Measurements from ENCODE around the gene CHCHD4. TPM values are rescaled to one million over a fixed set of nuclear protein-coding genes. Genes with fewer than 3 reads are reported as not detected.

CHCHD4 gene
- total RNA-seq, 1 donor from 2014 or later: 10.8 TPM

GRCh38 chr3:14064910-14065309 lies 59.8 kb downstream of the CHCHD4 start:
- Mint-ChIP-seq H3K4me3 (ENCODE audit: low read depth) (no peak overlapping the region), H3K27me3 (no peaks in the 10 kb centered on the region), H3K9me3 (ENCODE audit: low read depth) (no peaks in the 10 kb centered on the region), H3K36me3 (ENCODE audit: insufficient read depth) (no peaks in the 10 kb centered on the region), H3K27ac (no peak overlapping the region), H3K4me1 (ENCODE audit: low read depth) (no peaks in the 10 kb centered on the region)
- TF ChIP-seq CTCF (IDR thresholded peaks at IDR 0.05; ENCODE audit: unreplicated experiment): no peak
- DNase-seq (ENCODE audit: low spot score, unreplicated experiment): no peak

- Mint-ChIP-seq H3K9me3 (ENCODE audit: low read depth) (no peaks in the 10 kb centered on the region), H3K27ac (no peak overlapping the region)
- no peak for TF ChIP-seq CTCF (IDR thresholded peaks at IDR 0.05; ENCODE audit: unreplicated experiment)
Observed at GRCh38 chr3:14063152-14063551, 61.5 kb downstream of the CHCHD4 start.

More at GRCh38 chr3:14063152-14063551, 61.5 kb downstream of the CHCHD4 start:
- Mint-ChIP-seq H3K36me3 (ENCODE audit: insufficient read depth) (no peaks in the 10 kb centered on the region), H3K4me3 (ENCODE audit: low read depth) (no peak overlapping the region), H3K27me3 (no peaks in the 10 kb centered on the region), H3K4me1 (ENCODE audit: low read depth) (no peaks in the 10 kb centered on the region)
- no peak for DNase-seq (ENCODE audit: low spot score, unreplicated experiment)

Other genes starting within 250 kb of the CHCHD4 start
- gene WNT7A, start 244.8 kb downstream of the CHCHD4 start, total RNA-seq: not detected in 2 replicates
- 38.2 and 40.0 TPM in 2 replicates for gene TMEM43, start 182 bp upstream of the CHCHD4 start, total RNA-seq
- gene XPC, start 53.7 kb upstream of the CHCHD4 start, total RNA-seq: 40.1 and 43.0 TPM in 2 replicates
- gene LSM3, start 53.9 kb upstream of the CHCHD4 start, total RNA-seq: 13.2 and 13.4 TPM in 2 replicates